NCI-H2196 (cell line): ENCODE results near the gene LRMDA.

ENCODE experiments used
- DNase-seq: peaks from one replicate; lab custom pipeline; 2025; ENCODE audit not compliant: unreplicated experiment; lab: John Stamatoyannopoulos, UW

Gene LRMDA

DNA sequence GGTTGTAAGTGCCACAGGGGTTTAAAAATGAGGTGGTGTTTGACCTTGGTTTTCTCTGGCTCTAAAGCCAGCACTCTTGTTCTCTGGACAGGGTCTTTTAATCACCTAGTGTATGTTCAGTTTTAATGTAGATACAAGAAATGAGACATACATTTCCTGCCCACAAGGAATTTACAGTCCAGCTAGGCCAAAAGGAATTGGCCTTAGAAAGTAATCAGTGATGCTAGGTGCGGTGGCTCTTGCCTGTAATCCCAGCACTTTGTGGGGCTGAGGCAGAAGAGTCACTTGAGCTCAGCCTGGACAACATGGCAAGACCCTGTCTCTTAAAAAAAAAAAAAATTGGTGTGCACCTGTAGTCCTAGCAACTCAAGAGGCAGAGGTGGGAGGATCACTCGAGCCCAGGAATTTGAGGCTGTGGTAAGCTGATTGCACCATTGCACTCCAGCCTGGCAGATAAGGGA lies 100.2 kb downstream of the LRMDA start:
- DNase-seq = no peak

DNA sequence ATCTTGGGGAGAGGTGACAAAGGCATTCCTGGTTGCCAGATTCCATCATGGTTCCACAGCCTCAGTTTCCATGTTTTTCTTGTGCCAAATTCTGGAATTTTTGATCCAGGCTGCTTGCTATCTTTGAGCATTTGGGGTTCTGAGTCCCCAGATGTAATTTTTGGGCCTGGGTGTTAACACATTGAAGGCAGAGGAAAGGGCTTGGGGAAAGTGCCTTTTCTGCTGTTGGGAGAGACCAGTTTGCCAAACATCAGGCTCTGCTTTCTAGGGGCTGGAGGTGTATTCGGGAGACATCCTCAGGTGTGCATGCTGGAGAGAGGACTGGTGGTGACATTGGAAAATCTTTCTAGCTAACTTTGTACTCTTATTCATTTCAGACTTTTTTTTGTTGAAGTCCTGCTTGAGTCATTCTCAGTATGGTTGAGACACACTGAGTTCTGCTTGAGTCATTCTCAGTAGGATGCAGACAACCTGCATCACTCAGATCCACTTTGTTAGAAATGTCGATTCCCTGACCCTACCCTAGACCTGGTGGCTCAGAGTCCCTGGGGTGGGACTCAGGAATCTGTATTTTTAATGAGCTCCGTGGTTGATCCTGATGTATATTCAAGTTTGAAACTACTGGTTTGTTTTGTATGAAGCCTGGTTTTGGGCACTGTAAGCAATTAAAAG lies 101.0 kb downstream of the LRMDA start:
- DNase-seq = no peak

DNA sequence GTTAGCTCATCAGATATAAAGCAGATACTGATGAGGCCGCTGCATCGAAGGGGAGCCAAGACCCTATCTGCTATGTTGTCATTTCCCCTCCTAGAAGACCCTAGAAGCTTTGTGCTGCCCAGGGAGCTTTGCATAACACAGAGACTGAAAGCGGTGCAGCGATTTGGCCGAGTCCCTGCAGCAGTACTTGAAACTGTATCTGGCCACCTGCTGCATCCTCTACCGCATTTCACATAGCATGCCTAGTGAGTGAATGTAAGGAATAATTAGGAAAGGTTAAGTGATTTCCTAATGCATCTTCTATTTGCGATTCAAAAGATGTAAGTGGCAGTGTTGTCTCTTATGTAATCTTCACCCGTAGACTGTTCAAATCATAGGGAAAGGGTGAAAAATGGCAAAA lies 106.7 kb downstream of the LRMDA start:
- no peak for DNase-seq

DNA sequence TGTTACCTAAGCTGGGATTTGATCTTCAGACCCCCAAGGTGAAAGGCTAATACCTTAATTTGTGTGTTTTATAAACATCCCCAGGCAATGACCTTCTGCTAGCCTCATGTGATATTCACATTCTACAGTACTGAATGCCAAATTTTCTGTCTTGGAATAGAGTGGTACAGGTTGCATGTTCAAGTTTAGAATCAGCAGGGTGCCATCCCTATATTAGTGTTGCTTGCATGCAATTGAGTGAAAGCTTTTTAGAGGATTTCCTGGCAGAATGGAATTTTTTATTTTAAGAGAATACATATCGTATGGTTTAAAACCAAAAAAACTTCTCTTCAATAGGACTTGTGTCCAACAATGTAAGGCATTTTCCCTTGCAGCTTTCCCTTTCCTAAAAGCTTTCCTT lies 107.3 kb downstream of the LRMDA start:
- DNase-seq = no peak

DNA sequence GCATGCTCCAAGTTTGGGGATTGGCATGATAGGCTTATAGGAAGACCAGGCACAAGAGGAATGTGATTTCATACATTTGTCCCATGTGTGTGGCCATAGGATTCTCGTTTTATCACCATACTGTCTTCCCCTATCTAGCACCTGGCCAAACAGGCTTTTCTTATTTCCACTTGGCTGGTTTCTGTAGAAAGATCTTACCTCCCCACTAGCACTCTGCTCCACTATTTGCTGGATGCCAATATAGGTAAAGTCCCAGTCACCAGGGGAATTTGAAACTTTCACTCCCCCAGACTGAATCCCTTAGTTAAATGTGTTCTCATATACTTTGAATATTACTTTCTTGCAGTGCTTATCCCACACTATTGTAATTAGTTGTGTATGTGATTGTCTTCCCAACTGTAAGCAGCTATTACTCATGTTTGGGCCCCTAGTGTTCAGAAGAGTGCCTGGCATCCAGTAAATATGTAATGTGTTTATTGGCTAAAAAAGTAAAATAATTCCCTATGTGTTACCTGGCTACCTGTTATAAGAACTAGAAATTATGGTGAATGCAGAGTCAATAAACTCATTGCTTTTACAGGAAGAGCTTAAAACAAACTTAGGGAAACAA lies 109.0 kb downstream of the LRMDA start:
- no peak for DNase-seq

DNA sequence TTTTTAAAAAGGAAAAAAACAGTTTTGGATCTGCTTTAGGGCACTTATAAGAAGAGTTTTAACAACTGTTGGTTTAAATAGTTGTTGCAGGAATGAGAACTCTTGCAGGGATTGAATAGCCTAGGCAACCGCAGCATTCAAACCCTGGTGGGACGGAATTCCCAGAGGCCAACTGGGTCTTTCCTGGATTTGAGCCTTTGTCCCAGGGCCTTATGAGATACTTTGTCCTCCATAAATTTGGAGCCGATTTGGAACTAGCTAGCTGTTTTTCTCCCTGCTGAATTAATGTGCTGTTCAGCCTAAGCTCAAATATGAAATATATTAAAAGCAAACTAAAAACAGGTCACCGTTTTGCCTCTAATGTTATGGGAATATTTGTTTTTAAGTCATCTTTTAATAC lies 109.6 kb downstream of the LRMDA start:
- DNase-seq = no peak

DNA sequence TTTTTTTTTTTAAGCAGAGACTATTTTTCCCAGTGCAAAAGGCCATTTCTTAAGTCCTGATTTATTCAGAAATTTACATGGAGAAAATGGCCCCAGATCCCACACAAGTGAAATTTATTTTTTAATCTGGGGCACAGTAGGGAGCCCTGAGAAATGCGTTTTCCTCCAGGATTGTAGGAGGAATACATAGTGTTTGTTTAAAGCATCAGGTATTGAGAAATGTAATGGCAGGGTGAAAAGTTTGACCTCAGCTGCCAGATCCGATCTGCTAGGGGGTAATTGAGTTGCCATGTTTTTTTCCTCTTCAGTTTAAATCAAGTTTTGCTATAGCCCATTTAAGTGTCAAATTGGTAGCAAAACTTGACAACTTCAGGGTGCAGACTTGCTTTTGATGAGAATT lies 110.0 kb downstream of the LRMDA start:
- no peak for DNase-seq

DNA sequence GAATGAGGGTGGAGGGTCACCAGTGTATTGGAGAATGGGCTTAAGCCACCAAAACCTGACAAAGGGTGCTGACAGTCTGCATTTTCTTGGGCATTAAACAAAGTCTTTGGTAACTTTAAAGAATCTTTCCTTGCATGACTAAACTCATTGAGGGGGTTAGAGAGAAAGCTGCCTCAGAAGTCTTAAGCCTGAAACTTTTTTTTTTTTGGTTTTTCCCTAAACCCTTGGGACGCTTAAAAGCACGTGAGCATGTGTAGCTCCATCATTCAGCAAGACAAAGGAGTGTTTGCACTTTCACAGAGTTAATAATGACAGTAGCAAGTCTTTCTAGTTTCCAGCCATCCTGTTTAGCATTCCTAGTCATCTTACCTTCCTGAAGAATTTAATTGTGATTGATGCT lies 110.7 kb downstream of the LRMDA start:
- DNase-seq = no peak

DNA sequence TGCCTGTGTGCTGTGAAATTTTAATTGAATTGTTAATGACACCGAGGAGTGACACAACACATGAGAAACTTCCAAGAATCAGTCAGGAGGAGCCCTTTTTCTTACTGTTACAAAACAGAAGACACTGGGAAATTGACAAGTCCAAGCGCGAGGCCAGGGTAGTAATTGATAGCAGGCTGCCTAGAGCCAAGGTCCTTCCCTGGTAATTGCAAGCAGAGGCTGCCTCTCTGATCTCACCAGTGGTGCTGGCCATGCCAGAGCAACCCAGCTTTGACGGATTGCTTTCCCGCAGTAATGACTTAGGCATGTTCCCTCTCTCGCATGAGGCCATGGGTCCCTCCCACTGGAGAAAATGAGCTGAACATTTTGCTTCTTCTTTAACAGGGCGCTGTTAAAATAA lies 111.5 kb downstream of the LRMDA start:
- DNase-seq = no peak

DNA sequence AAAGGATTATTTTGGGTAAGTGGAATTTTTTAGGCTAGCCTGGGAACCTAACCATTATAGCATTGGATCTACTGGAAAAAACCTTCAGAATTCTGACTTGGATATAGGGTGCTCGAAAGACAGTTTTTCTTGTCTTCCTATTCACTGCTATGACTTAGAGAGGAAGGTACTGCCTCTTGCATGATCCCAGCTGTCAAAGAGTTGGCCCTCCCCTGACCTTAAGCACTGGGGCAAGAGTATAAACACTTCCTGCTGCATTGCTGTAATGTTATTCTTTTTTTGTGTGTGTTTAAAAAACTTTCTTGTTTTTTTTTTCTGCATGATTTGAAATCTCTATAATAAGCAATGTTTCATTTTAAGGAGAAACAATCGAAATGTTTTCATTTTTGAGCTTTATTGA lies 113.0 kb downstream of the LRMDA start:
- DNase-seq = no peak

DNA sequence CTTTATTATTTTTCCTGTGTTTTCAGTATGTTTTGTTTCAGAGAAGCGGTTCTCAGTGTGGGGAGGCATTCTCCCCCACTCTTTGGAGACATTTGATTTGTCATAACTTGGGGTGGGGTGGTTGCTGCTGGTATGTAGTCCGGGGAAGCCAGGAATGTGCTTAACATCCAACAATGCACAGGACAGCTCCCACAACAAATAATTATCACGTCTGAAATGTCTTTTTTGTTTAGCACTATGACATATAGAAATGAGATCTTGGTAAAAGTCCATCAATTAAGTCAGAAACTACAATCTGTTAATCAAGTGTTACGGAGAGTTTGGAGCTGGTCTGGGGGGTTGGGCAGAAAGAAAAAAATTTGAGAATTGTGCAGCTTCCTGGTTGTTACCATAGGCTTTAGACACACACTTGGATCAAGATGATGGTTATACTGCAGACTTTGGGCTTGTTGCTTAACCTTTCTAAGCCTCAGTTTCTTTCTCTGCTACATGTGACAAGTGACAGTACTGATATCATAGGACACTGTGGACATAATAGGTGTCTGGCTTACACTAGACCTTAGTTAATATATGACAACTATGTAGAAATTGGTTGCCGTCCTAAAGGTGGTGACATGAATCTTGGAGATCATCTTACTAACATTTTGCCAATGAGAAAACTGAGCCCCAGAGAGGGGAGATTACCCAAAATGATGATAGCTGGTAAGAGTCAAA lies 113.7 kb downstream of the LRMDA start:
- no peak for DNase-seq

DNA sequence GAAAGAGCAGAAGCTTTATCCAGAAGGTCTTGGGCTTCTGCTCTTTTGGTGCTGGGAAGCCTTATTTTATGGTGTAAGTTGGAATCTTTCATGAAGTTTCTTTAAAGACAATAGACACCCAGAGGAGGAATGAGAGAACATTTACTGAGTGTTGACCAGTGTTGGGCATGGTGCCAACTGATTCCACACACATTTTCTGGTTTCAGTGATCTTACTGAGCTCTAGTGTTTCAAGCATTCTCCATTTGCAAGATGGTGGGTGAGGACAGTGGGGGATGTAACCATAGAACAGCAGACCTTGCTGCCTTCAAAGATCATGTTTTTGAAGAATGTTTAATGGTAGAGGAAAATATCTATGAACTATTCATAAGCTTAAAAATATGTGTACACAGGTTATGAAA lies 114.6 kb downstream of the LRMDA start:
- no peak for DNase-seq

DNA sequence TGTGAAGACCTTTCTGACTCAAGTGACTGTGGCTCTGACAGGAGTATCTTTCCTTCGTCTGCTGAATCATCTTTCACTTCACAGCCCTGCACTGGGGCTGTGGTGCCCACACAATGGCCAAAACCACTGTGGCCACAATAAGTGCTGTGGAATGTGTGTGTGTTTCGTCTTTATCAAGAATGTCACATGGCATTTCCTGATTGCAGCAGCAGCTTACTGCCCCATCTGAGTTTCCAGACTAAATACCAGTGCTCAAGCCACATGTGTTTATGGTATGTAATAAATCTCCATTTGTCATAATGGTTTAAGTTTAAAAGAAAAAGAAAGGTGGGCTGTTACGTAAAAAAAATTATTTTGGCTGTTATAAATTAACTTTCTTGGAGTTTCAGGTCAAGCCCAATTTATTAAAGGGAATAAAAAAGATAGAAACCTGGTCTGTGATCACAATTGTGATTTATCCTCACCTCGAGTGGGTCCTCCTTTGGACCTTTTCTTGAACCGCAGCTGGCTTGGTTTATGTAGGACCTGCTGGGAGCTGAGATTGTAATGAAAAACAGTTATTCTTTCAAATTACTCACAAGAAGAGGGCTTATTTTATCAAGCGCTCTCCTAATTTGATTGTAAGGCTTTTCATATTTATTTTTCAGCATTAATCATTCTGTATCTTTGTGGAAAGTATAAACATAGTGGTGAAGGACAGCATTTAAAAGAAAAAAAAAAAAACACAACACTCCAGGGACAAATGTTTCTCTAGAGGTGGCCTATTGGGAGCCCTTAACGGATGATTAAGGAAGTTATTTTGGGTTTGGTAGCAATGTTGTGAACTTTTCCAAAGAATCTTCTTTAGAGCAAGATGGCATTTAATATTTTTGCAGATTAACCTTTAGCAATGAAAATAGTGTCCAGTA lies 116.2 kb downstream of the LRMDA start:
- no peak for DNase-seq

DNA sequence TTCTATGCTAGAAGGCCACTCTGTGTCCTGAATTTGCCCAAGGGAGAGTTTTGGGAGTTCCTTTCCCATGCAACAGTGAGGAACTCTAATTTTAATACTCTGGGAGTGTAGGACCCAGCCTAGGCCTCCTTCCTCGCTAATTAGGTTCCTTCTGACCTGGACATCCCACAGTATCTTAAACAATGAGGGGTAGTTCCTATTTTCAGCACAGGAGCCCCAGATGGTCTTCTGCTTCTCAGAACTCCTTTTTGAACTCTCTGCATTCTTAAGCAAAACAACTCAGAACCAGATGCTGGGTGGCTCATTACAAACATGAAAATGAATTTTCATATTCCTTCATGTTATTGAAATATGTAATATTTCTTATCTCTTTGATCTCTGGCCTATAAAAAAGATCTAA lies 116.9 kb downstream of the LRMDA start:
- no peak for DNase-seq

DNA sequence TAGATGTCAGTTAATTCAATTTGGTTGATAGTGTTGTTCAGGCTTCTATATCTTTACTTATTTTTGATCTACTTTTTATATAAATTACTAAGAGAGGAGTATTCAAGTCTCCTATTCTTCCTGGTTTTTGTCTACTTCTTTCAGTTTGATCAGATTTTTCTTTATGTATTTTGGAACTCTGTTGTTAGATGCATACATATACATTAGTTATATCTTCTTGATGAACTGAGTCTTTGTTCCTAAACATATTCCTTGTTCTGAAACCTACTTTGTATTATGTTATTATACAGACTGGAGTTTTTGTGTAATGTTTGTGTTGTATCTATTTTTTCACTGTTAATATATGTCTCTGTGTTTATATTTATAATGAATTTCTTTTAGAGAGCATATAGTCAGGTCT lies 118.8 kb downstream of the LRMDA start:
- no peak for DNase-seq

DNA sequence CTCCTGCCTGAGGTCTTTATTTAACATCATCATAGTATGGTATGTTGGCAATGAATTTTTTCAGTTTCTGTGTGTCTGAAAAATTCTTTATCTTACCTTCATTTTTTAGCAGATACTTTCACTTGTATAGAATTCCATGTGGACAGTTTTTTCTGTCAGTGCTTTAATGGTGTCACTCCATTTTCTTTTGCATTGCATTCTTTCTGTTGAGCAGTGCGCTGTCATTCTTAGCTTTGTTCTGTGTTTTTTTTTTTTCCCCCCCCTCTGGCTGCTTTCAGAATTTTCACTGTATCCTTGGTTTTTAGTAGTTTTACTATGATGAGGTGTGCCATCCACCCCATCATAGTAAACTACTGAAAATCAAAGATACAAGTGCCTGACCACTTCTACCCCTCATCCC lies 120.7 kb downstream of the LRMDA start:
- DNase-seq = no peak

DNA sequence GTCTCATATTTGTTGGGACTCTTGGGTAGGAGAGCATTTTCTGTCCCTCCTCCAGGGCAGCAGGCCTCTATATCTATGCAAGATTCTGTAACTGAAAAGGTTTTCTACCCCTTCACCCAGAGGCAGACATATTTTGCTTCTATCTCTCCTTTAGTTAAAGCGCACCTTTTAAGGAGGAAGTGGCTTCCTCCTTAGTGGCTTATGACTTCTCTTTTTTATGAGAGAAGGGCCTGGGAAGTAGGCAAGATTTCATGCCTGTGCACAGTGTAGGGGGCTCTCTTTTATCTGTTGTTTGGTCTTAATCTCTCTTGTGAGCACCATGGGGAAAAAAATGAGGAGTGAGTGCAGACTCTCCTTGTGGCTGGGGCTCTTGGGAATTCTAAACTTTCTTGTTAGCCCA lies 122.1 kb downstream of the LRMDA start:
- DNase-seq = no peak

DNA sequence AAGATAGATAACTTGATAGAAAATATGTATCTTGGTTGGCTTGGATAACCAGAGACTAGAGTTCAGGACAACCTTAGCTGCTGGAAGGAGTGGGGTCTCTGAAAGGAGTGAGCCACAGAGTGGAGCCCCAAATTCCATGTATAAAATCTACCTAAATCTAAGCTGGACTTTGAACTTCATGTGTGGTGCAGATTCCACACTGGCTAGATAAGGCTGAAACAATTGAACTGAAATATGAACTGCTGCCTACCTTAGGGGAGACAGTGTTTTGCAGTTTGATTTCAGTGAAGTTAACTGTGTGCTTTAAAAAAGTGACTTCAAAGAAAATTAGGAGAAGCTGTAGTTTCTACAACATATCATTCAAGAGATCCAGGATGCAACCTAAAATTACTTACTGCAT lies 123.9 kb downstream of the LRMDA start:
- DNase-seq = no peak

DNA sequence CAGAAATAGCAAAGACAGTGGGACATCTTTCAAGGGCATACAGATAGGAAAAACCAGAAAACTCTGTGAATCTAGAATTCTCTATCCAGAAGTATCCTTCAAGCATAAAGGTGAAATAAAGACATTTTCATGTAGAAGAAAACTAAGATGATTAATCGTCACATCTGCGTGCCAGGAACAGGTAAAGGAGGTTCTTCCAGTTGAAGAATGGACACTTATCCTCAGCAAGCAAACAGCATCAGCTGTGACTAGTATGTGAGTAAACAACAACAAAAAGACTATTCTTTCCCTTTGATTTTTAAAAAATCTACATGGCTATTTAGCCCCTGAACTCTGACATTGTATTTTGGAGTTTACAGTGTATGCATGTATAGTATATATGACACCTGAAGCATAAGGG lies 124.9 kb downstream of the LRMDA start:
- DNase-seq = no peak

DNA sequence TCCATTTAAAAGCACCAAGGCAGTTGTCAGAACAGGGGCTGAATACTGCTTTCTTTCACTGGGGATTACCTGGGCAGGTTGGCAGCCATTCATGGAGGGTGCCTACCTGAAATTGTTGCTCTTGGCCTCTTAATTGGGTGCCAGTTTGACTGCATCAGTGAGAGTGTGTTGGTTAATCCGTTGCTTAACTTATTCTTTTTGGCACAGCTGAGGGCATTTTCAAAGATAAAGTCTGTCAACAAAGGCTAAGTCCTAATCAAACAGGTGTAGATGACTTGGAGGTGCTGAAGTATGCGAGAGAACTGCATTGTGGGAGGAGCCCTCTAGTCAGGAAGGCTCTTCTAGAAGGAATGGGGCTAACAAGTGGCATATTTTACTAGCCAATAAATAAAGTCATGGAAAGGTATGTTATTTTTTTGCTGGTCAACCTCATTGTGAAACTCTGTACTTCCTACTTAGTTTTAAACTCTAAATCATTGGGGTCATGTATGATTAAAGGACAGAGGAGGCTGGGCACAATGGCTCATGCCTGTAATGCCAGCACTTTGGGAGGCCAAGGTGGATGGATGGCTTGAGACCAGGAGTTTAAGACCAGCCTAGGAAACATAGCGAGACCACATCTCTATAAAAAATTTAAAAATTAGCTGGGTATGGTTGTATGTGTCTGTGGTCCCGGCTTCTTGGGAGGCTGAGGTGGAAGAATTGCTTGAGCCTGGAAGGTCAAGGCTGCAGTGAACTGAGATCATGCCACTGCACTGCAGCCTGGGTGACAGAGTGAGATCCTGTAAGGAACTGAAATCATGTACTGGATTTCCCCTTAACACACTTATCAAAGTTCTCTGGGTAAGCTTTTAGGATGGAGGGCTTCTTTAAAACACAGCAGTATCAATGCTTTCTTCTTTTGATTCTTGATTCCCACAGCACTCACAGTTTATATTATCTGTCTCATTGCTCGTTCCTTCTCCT lies 134.1 kb downstream of the LRMDA start:
- DNase-seq = no peak
